OCI-LY3 (cell line): ENCODE data around the gene U2AF1.
"Not testable (repeated sequence)": the region's sequence is repeated elsewhere in the genome, so short reads cannot be mapped to it uniquely, and the experiment has no call there.

Source experiments
- H2AFZ ChIP-seq: fragments of 200-600, 300-600 bp; shearing (Covaris generic); 2 replicates; pipeline ENCODE4 v1.6.0; 2014; ENCODE audit warnings: antibody characterized with exemption, low read depth, low read length
- H3K27ac ChIP-seq: fragments of 200-600, 300-600 bp; sonication (generic); 2 replicates; pipeline ENCODE4 v1.5.1; 2014; ENCODE audit warnings: mild to moderate bottlenecking, low read length, moderate library complexity, mixed read lengths
- H3K27me3 ChIP-seq: fragments of 200-600, 300-600 bp; sonication (generic); 2 replicates; pipeline ENCODE4 v1.6.1; 2014; ENCODE audit warnings: low read depth, low read length, mixed read lengths
- H3K36me3 ChIP-seq: fragments of 200-600, 300-600 bp; sonication (generic); replicated peaks from 2 replicates; pipeline ENCODE3; 2014; ENCODE audit warnings: low read depth, low read length, mixed read lengths
- H3K4me1 ChIP-seq: fragments of 300-600, 200-600 bp; sonication (generic); 2 replicates; pipeline ENCODE4 v1.6.1; 2014; ENCODE audit warnings: low read length, mixed read lengths
- H3K4me2 ChIP-seq: fragments of 200-600, 300-600 bp; sonication (generic); 2 replicates; pipeline ENCODE4 v1.6.1; 2014; ENCODE audit warnings: low read length, mixed read lengths
- H3K4me3 ChIP-seq: fragments of 300-600, 200-600 bp; sonication (generic); 2 replicates; pipeline ENCODE4 v1.5.1; 2014; ENCODE audit warnings: antibody characterized with exemption, mild to moderate bottlenecking, low read length, moderate library complexity
- H3K79me2 ChIP-seq: fragments of 300-600, 200-600 bp; shearing (Covaris generic); 2 replicates; pipeline ENCODE4 v1.6.1; 2014; ENCODE audit warnings: mild to moderate bottlenecking, low read length, mixed read lengths
- H3K9ac ChIP-seq: fragments of 300-600, 200-600 bp; shearing (Covaris generic); 2 replicates; pipeline ENCODE4 v1.6.0; 2014; ENCODE audit warnings: mild to moderate bottlenecking, low read length, moderate library complexity
- H3K9me3 ChIP-seq: fragments of 200-600, 300-600 bp; shearing (Covaris generic); 2 replicates; pipeline ENCODE4 v1.6.1; 2014; ENCODE audit warnings: low read length, mixed read lengths; ENCODE audit not compliant: insufficient read depth
- H4K20me1 ChIP-seq: fragments of 200-600, 300-600 bp; sonication (generic); 2 replicates; pipeline ENCODE4 v1.6.1; 2016; ENCODE audit warnings: low read length, mixed read lengths; ENCODE audit not compliant: insufficient read depth

U2AF1 gene

DNA sequence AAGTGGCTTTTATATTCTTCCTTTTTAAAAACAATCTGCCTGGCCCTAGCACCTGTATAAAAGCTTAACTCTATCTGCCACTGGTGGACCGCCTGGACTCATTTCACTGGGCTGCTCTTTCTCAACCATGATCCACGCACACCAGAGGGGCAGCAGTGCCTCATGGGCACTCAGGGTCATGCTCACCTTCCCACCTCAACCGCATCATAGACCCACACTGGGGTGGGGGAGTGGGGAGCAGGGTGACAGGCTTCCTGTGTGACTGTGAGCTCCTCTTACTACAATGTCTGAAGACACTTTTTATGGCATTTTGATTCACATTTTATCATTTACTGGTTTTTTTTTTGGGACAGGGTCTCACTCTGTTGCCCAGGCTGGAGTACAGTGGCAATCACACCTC is 16.4 kb downstream of the U2AF1 start:
- not testable (repeated sequence) for H3K4me3 ChIP-seq, H3K9me3 ChIP-seq, H3K9ac ChIP-seq, H3K36me3 ChIP-seq, H3K4me1 ChIP-seq, H3K27ac ChIP-seq, H3K27me3 ChIP-seq, H2AFZ ChIP-seq, H3K4me2 ChIP-seq, H4K20me1 ChIP-seq, H3K79me2 ChIP-seq

DNA sequence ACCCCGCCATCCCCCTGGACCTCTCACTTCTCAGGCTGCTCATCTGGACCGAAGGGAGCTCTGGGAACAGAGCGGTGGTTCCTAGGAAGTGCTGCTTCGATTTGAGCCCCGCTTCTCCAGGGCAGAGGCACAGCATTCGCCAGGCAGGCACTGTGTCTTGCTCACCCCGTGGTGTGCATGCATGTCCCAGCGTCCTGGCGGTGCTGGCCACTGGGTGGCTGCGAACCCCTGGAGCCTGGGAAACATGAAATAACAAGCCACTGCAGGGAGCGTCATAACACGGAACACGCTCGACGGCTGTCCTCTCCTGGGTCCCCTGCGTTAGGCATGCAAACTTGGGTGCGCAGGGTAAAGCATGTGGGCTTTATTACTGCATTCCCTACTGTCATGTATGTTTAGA is 17.9 kb downstream of the U2AF1 start:
- not testable (repeated sequence) for H3K4me1 ChIP-seq, H3K4me3 ChIP-seq, H3K36me3 ChIP-seq, H2AFZ ChIP-seq, H3K9me3 ChIP-seq, H3K27ac ChIP-seq, H3K4me2 ChIP-seq, H3K9ac ChIP-seq, H3K79me2 ChIP-seq, H4K20me1 ChIP-seq, H3K27me3 ChIP-seq

- H3K4me3 ChIP-seq, H3K4me1 ChIP-seq, H3K36me3 ChIP-seq, H2AFZ ChIP-seq, H4K20me1 ChIP-seq, H3K9me3 ChIP-seq, H3K79me2 ChIP-seq, H3K9ac ChIP-seq, H3K4me2 ChIP-seq, H3K27me3 ChIP-seq, H3K27ac ChIP-seq: not testable (repeated sequence)
These were observed 24.6 kb downstream of the U2AF1 start for GRCh38 chr21:43082587-43083300.

DNA sequence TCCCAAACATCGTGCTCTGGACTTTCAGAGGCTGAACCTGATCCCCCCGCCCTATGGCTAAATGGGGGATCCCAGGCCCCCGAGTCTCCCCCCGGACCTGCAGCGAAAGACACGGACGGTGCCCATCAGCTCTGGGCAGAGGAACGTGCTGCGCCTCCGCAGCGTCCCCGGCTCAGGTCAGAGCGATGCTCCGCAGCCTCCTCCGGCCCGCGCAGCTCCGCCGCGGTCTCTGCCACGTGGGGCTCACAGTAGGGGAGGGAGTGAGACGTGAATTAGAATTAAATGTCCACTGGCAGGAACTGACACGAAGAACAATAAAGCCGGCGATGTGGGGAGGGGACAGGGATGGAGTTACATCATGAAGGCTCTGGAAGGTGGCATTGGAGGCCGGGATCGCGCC is 30.7 kb downstream of the U2AF1 start:
- not testable (repeated sequence) for H3K9ac ChIP-seq, H3K36me3 ChIP-seq, H3K79me2 ChIP-seq, H3K27ac ChIP-seq, H3K4me2 ChIP-seq, H3K4me1 ChIP-seq, H2AFZ ChIP-seq, H3K4me3 ChIP-seq, H4K20me1 ChIP-seq, H3K9me3 ChIP-seq, H3K27me3 ChIP-seq

DNA sequence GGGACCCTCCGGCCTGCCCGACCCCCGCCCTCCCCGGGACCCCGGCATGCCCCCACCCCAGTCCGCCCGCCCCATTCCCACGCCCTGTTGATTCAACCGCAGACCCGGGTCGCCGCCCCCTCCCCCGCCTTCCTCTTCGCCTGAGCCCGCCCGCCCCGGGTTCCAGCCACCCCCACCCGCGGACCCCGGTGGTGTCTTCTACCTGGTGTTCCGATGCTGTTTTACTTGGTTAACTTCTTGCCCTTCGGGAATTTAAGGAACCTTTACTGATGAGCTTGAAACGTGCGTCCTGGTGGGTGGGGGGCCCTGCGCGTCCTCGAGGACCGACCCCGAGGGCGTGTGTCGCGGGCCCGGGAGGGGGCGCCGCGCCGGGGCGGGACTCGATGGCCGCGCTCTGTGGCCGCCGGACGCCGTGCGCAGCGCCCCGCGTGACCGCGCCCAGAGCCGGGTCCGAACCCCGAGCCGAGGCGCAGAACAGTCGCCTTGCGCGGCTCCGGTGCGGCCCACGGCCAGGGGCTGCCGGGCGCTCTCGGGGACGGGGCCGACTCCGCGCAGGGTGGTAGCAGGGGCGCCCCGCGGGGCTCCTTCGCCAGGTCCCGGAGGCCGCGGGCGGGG is 31.2 kb downstream of the U2AF1 start:
- not testable (repeated sequence) for H3K4me3 ChIP-seq, H3K9me3 ChIP-seq, H3K79me2 ChIP-seq, H2AFZ ChIP-seq, H3K4me1 ChIP-seq, H3K27ac ChIP-seq, H3K9ac ChIP-seq, H3K4me2 ChIP-seq, H3K27me3 ChIP-seq, H3K36me3 ChIP-seq, H4K20me1 ChIP-seq

- not testable (repeated sequence) for H3K9ac ChIP-seq, H2AFZ ChIP-seq, H3K79me2 ChIP-seq, H3K27ac ChIP-seq, H3K4me1 ChIP-seq, H3K4me2 ChIP-seq, H3K36me3 ChIP-seq, H3K4me3 ChIP-seq, H3K9me3 ChIP-seq, H3K27me3 ChIP-seq, H4K20me1 ChIP-seq
These were observed 32.0 kb downstream of the U2AF1 start, which contains the start of gene CBS for GRCh38 chr21:43075170-43076022. Gene CBS (minus strand): TSS chr21:43075835. CDS start chr21:43072193, 3,642 bp downstream.

GRCh38 chr21:43074401-43075169 is 32.8 kb downstream of the U2AF1 start:
- H3K27ac ChIP-seq, H3K36me3 ChIP-seq, H3K4me1 ChIP-seq, H3K9me3 ChIP-seq, H3K4me2 ChIP-seq, H4K20me1 ChIP-seq, H2AFZ ChIP-seq, H3K4me3 ChIP-seq, H3K27me3 ChIP-seq, H3K79me2 ChIP-seq, H3K9ac ChIP-seq: not testable (repeated sequence)

DNA sequence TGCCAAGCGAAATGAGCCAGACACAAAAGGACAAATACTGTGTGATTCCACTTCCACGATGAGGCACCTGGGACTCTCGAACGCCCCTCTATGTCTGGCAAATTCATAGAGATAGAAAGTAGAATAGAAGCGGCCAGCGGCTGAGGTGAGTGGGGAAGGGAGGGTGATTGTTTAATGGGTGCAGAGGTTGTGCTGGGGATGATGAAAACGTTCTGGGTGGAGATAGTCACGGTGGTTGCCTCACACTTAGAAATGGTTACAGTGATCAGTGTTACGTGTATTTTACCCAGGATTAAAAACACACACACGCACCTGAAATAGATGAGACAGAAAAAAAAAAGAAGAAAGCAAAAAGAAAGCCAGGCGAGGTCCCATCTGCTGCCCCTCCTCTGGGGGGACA is 34.6 kb downstream of the U2AF1 start:
- not testable (repeated sequence) for H3K27ac ChIP-seq, H3K27me3 ChIP-seq, H4K20me1 ChIP-seq, H3K4me3 ChIP-seq, H3K79me2 ChIP-seq, H3K4me1 ChIP-seq, H2AFZ ChIP-seq, H3K9me3 ChIP-seq, H3K9ac ChIP-seq, H3K36me3 ChIP-seq, H3K4me2 ChIP-seq

DNA sequence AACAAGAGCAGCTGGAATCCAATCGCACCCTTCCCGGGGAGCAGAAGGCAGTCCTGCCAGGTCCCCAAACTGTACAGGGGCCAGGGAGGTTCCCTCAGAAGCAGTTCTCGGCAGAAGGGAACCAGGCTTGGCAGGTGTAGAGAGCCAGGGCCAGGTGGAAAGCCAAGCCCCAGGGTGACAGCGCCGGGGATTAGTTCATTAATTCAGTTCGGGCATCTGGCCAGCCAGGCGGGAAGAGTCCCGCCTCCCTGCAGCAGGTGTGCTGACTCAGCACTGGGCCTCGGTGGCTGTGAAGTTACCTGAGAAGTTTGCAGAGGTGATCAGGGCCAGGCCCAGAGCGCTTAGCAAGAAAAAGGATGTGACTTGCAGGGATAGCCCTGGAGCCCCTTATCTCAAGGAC is 37.7 kb downstream of the U2AF1 start:
- H3K9ac ChIP-seq, H3K79me2 ChIP-seq, H3K36me3 ChIP-seq, H2AFZ ChIP-seq, H3K27me3 ChIP-seq, H3K4me1 ChIP-seq, H4K20me1 ChIP-seq, H3K9me3 ChIP-seq, H3K27ac ChIP-seq, H3K4me3 ChIP-seq, H3K4me2 ChIP-seq: not testable (repeated sequence)
